H1 (cell line): ENCODE results near the gene CDH20. TPM values are rescaled to one million over a fixed set of nuclear protein-coding genes. Genes with fewer than 3 reads are reported as not detected.

Experiments used
- CTCF ChIA-PET: fragments of 300-600 bp; sonication (Branson Sonifier 250); formaldehyde crosslinking; loops from one replicate; lab custom pipeline; 2021; ENCODE audit not compliant: partially characterized antibody; lab: Charles Lee
- POLR2A ChIA-PET: fragments of 300-600 bp; sonication (Branson Sonifier 250); formaldehyde crosslinking; loops from one replicate; lab custom pipeline; 2021; ENCODE audit warnings: inconsistent platforms; ENCODE audit not compliant: partially characterized antibody; lab: Charles Lee
- DNase-seq, 2 experiments: peaks; one replicate each; pipeline versions ENCODE4 v3.0.0 to v3.0.0-alpha.2; 2010 to 2022; ENCODE audit warnings: low spot score in 2 of 2, low read depth in 1 of 2, mixed read lengths in 1 of 2
- FAIRE-seq: peaks from 2 replicates; lab custom pipeline; 2011; peaks lifted over from hg19 to GRCh38; lab: Jason Lieb, UNC
- H2AFZ ChIP-seq: 2 replicates; pipeline ENCODE4 v1.8.1; 2012; ENCODE audit warnings: low read length, inconsistent platforms
- H2AK5ac ChIP-seq: 2 replicates; pipeline ENCODE4 v1.6.1; 2013; ENCODE audit warnings: low read depth, low read length
- H2BK120ac ChIP-seq: replicated peaks from 2 replicates; pipeline ENCODE3; 2013; ENCODE audit warnings: low read depth, low read length, inconsistent platforms
- H2BK12ac ChIP-seq: 2 replicates; pipeline ENCODE4 v1.6.1; 2013; ENCODE audit warnings: low read depth, low read length
- H2BK15ac ChIP-seq: 2 replicates; pipeline ENCODE4 v1.6.1; 2013; ENCODE audit warnings: low read length
- H2BK20ac ChIP-seq: 2 replicates; pipeline ENCODE4 v1.6.1; 2013; ENCODE audit warnings: low read length
- H2BK5ac ChIP-seq: 2 replicates; pipeline ENCODE4 v1.6.1; 2013; ENCODE audit warnings: low read depth, low read length
- H3K14ac ChIP-seq: 2 replicates; pipeline ENCODE4 v1.6.1; 2013; ENCODE audit warnings: inconsistent platforms; ENCODE audit not compliant: insufficient read length
- H3K18ac ChIP-seq: 2 replicates; pipeline ENCODE4 v1.6.1; 2013; ENCODE audit warnings: low read length; ENCODE audit errors: extremely low read depth
- H3K23ac ChIP-seq: 2 replicates; pipeline ENCODE4 v1.6.1; 2013; ENCODE audit warnings: inconsistent platforms; ENCODE audit not compliant: insufficient read length
- H3K23me2 ChIP-seq: 2 replicates; pipeline ENCODE4 v1.6.1; 2013; ENCODE audit warnings: low read depth, low read length
- H3K27ac ChIP-seq: 2 replicates; pipeline ENCODE4 v1.6.1; 2011; ENCODE audit warnings: low read depth, low read length, inconsistent platforms
- H3K27me3 ChIP-seq, 4 experiments: replicated peaks in 1 of 4; 1 replicate in 1 of 4; 2 replicates in 3 of 4; pipeline versions ENCODE4 v1.6.1 to v1.8.1; 2011 to 2013; ENCODE audit warnings: low read length in 3 of 4, mild to moderate bottlenecking in 3 of 4, inconsistent platforms in 2 of 4, mixed read lengths in 2 of 4, moderate library complexity in 1 of 4; ENCODE audit not compliant: control insufficient read depth in 3 of 4, insufficient read depth in 3 of 4; ENCODE audit errors: extremely low read depth in 1 of 4
- H3K36me3 ChIP-seq, 4 experiments: 2 replicates each; pipeline versions ENCODE4 v1.6.1 to v1.8.1; 2011 to 2013; ENCODE audit warnings: mild to moderate bottlenecking in 4 of 4, low read length in 3 of 4, moderate library complexity in 2 of 4, control low read depth in 1 of 4, inconsistent platforms in 1 of 4; ENCODE audit not compliant: insufficient read depth in 4 of 4, control insufficient read depth in 2 of 4
- H3K4ac ChIP-seq: replicated peaks from 2 replicates; pipeline ENCODE3; 2013; ENCODE audit warnings: low read length, low read depth, mixed read lengths, inconsistent platforms; ENCODE audit not compliant: insufficient read length
- H3K4me1 ChIP-seq, 4 experiments: replicated peaks in 1 of 4; 1 replicate in 1 of 4; 2 replicates in 3 of 4; pipeline versions ENCODE4 v1.6.1 to v1.8.1; 2011 to 2013; ENCODE audit warnings: low read length in 3 of 4, inconsistent platforms in 2 of 4, mixed read lengths in 1 of 4; ENCODE audit not compliant: insufficient read depth in 4 of 4, control insufficient read depth in 3 of 4
- H3K4me2 ChIP-seq, 2 experiments: 2 replicates each; pipeline versions ENCODE4 v1.6.1 to v1.8.1; 2011 to 2013; ENCODE audit warnings: low read depth in 2 of 2, low read length in 2 of 2, control low read depth in 1 of 2, inconsistent platforms in 1 of 2, mild to moderate bottlenecking in 1 of 2; ENCODE audit not compliant: insufficient read depth in 1 of 2
- H3K4me3 ChIP-seq, 4 experiments: fragments of 200-600, 300-600 bp in 1 of 4; sonication (generic), shearing (Covaris generic), sonication (Bioruptor Twin) in 1 of 4; 2 replicates each; pipeline versions ENCODE4 v1.5.1 to v1.8.1; 2011 to 2016; ENCODE audit warnings: low read length in 4 of 4, low read depth in 3 of 4, control low read depth in 2 of 4, inconsistent platforms in 2 of 4, mild to moderate bottlenecking in 2 of 4, mixed read lengths in 1 of 4, moderate library complexity in 1 of 4; ENCODE audit not compliant: insufficient read depth in 2 of 4; ENCODE audit errors: extremely low read depth in 1 of 4
- H3K56ac ChIP-seq: replicated peaks from 2 replicates; pipeline ENCODE3; 2013; ENCODE audit warnings: low read depth, mild to moderate bottlenecking, mixed read lengths, low read length, inconsistent platforms; ENCODE audit not compliant: insufficient read length
- H3K79me1 ChIP-seq: 2 replicates; pipeline ENCODE4 v1.6.1; 2013; ENCODE audit warnings: low read depth, low read length, control low read depth
- H3K79me2 ChIP-seq, 2 experiments: 2 replicates each; pipeline versions ENCODE4 v1.6.1 to v1.8.1; 2012 to 2013; ENCODE audit warnings: low read length in 2 of 2, mild to moderate bottlenecking in 2 of 2, inconsistent platforms in 1 of 2; ENCODE audit not compliant: insufficient read depth in 2 of 2, control insufficient read depth in 1 of 2
- H3K9ac ChIP-seq, 4 experiments: replicated peaks in 1 of 4; 1 replicate in 1 of 4; 2 replicates in 3 of 4; pipeline versions ENCODE4 v1.6.1 to v1.8.1; 2011 to 2013; ENCODE audit warnings: low read depth in 3 of 4, low read length in 3 of 4, control low read depth in 2 of 4, mild to moderate bottlenecking in 2 of 4, moderate library complexity in 2 of 4, inconsistent platforms in 1 of 4; ENCODE audit errors: extremely low read depth in 1 of 4
- H3K9me3 ChIP-seq, 2 experiments: 2 replicates each; pipeline versions ENCODE4 v1.6.1 to v1.8.1; 2012 to 2013; ENCODE audit warnings: mild to moderate bottlenecking in 2 of 2, moderate library complexity in 2 of 2, control low read depth in 1 of 2, inconsistent platforms in 1 of 2, low read depth in 1 of 2, low read length in 1 of 2, mixed read lengths in 1 of 2; ENCODE audit not compliant: insufficient read depth in 2 of 2
- H4K20me1 ChIP-seq, 2 experiments: replicated peaks in 1 of 2; 2 replicates each; pipeline versions ENCODE3 to v1.8.1; 2011 to 2013; ENCODE audit warnings: inconsistent platforms in 2 of 2, low read length in 2 of 2, mild to moderate bottlenecking in 1 of 2; ENCODE audit not compliant: insufficient read depth in 2 of 2, control insufficient read depth in 1 of 2
- H4K5ac ChIP-seq: 2 replicates; pipeline ENCODE4 v1.6.1; 2013; ENCODE audit warnings: low read length, low read depth, mixed read lengths, inconsistent platforms; ENCODE audit not compliant: insufficient read length
- H4K8ac ChIP-seq: 2 replicates; pipeline ENCODE4 v1.8.0; 2013; ENCODE audit warnings: mild to moderate bottlenecking, moderate library complexity, low read length, inconsistent platforms; ENCODE audit not compliant: insufficient read depth; ENCODE audit errors: extremely low read depth
- H4K91ac ChIP-seq: replicated peaks from 2 replicates; pipeline ENCODE3; 2013; ENCODE audit warnings: low read length, mixed read lengths, inconsistent platforms; ENCODE audit not compliant: insufficient read length
- CEBPB ChIP-seq: IDR thresholded peaks from 2 replicates; pipeline ENCODE4 v1.6.1; 2012; ENCODE audit warnings: low read depth, low read length
- FOSL1 ChIP-seq: IDR thresholded peaks from 2 replicates; pipeline ENCODE4 v1.6.1; 2011; ENCODE audit warnings: mild to moderate bottlenecking, low read depth, low read length, moderate library complexity; ENCODE audit not compliant: insufficient read depth
- HDAC2 ChIP-seq, 2 experiments: fragments of 300-600 bp in 1 of 2; sonication (generic) in 1 of 2; IDR thresholded peaks; 2 replicates each; pipeline ENCODE4 v1.6.1; 2011 to 2012; ENCODE audit warnings: low read depth in 2 of 2, low read length in 2 of 2, mild to moderate bottlenecking in 2 of 2, moderate library complexity in 2 of 2, borderline replicate concordance in 1 of 2, inconsistent platforms in 1 of 2
- HDAC6 ChIP-seq: IDR thresholded peaks from one replicate; pipeline ENCODE4 v1.7.1; 2012; ENCODE audit warnings: low read depth, mild to moderate bottlenecking, inconsistent platforms, low read length, moderate library complexity
- KDM5A ChIP-seq: fragments of 200-600 bp; IDR thresholded peaks from 2 replicates; pipeline ENCODE4 v1.7.1; 2012; ENCODE audit warnings: mild to moderate bottlenecking, low read length, inconsistent platforms, mixed read lengths
- RBBP5 ChIP-seq: IDR thresholded peaks from 2 replicates; pipeline ENCODE4 v1.7.1; 2012; ENCODE audit warnings: low read depth, mild to moderate bottlenecking, inconsistent platforms, low read length, moderate library complexity, borderline replicate concordance
- SAP30 ChIP-seq: fragments of 300-600 bp; sonication (generic); IDR thresholded peaks from 2 replicates; pipeline ENCODE4 v1.7.1; 2012; ENCODE audit warnings: low read length, moderate library complexity, mild to moderate bottlenecking, inconsistent platforms; ENCODE audit not compliant: insufficient read depth, insufficient replicate concordance
- SIX5 ChIP-seq: IDR thresholded peaks from 2 replicates; pipeline ENCODE4 v1.6.1; 2011; ENCODE audit warnings: mild to moderate bottlenecking, low read depth, low read length
- SP2 ChIP-seq: IDR thresholded peaks from 2 replicates; pipeline ENCODE4 v1.6.1; 2012; ENCODE audit warnings: mild to moderate bottlenecking, low read length, inconsistent platforms
- YY1 ChIP-seq: IDR thresholded peaks from 2 replicates; pipeline ENCODE4 v1.6.1; 2011; ENCODE audit warnings: low read depth, mild to moderate bottlenecking, low read length
- ZNF274 ChIP-seq: IDR thresholded peaks from 2 replicates; pipeline ENCODE4 v1.7.0; 2012; ENCODE audit warnings: low read length, borderline replicate concordance; ENCODE audit errors: extremely low read depth
- whole genome bisulfite sequencing, 2 experiments: shearing (Covaris generic) in 1 of 2; methylation state at CpG; one replicate each; pipeline versions ENCODE4 v1.1.6 to v1.1.7; 2013 to 2015; ENCODE audit warnings: low lambda C conversion rate in 2 of 2, mixed read lengths in 2 of 2, inconsistent platforms in 1 of 2, low coverage in 1 of 2, missing lambda C conversion rate in 1 of 2; ENCODE audit not compliant: insufficient replicate concordance in 2 of 2, insufficient coverage in 1 of 2, insufficient read length in 1 of 2; ENCODE audit errors: extremely low coverage in 1 of 2, missing lambda C conversion rate in 1 of 2; 5-methylcytosine and 5-hydroxymethylcytosine counted together
- polyA plus RNA-seq, 7 experiments: library from polyadenylated mRNA; depleted of rRNA in 3 of 7; stranded (reverse) in 5 of 7; unstranded in 2 of 7; fragments of >200 nt in 5 of 7; fragments of 200-250 nt in 2 of 7; gene quantifications; 1 replicate in 5 of 7; 2 replicates in 1 of 7; 4 replicates in 1 of 7; pipeline versions ENCODE4 v1.2.1 to v1.2.3, GENCODE V29; 2011 to 2013; ENCODE audit warnings: missing spikeins in 2 of 7, mixed read lengths in 2 of 7
- total RNA-seq: library from RNA; stranded (reverse); fragmentation: NEBNext Ultra II Directional; extraction: Animal tissue kit (Norgen Biotek cat#: 25700); gene quantifications from 2 replicates; pipeline ENCODE4 v1.2.1, GENCODE V29; 2021
- TF ChIP-seq, protein P1 (sequence below): IDR thresholded peaks from 2 replicates; pipeline ENCODE4 v1.6.1; 2012; ENCODE audit warnings: low read length, inconsistent platforms

CDH20 gene
- total and polyA plus RNA-seq, 2 of the 8 experiments (the other 6 are each of a cell fraction or from before 2014, with no cell fraction given): 0.07 to 0.12 TPM

DNA sequence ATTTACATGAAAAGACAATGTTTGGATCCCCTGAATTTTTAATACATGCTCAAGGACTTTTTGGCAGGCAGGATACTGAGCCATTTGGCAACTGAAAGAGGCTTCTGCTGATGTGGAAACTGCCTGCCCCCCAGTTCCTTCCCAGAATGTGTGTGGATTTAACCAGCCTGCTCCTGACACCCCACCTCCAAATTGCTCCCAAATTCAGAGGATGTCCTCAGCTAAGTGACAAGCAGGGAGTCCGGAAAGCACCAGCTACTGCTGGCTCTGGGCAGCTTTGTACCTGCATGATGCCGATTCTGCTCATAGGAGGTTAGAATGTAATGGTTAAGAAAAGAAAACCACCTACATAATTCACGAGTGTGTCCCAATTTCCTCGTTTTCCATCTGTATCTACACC is 197.5 kb downstream of the CDH20 start:
- DNase-seq: no peak
- H3K4me3 ChIP-seq: no peak overlapping the region
- H3K4ac ChIP-seq: no peak overlapping the region
- no peak overlapping the region for H3K23ac ChIP-seq
- no peak overlapping the region for H3K4me2 ChIP-seq
- H4K8ac ChIP-seq: no peak overlapping the region
- no peak overlapping the region; the same call in 1 of the 2 replicates for H2AFZ ChIP-seq
- H2AK5ac ChIP-seq: no peak overlapping the region
- H3K79me1 ChIP-seq: no peaks in the 10 kb centered on the region
- H3K79me2 ChIP-seq: no peaks in the 10 kb centered on the region
- no peak overlapping the region for H2BK5ac ChIP-seq
- no peak overlapping the region for H3K14ac ChIP-seq
- no peaks in the 10 kb centered on the region for H3K27me3 ChIP-seq
- H3K18ac ChIP-seq: no peak overlapping the region
- peaks cover 2% of the 10 kb centered on the region; the same call in 1 of the 2 replicates for H3K23me2 ChIP-seq
- H4K5ac ChIP-seq: no peak overlapping the region
- H3K36me3 ChIP-seq: no peaks in the 10 kb centered on the region
- 86% methylated on average over 4 of the region's 4 CpGs; no CpG with 5 or more reads in 1 of the 2 experiments for WGBS, 2 experiments
- no peak overlapping the region for H2BK12ac ChIP-seq
- H3K9me3 ChIP-seq: no peaks in the 10 kb centered on the region
- no peak overlapping the region for H2BK20ac ChIP-seq
- FAIRE-seq: no peak
- POLR2A ChIA-PET: no interaction called here
- CTCF ChIA-PET: no interaction called here
- 0 out of 7 replicates have a peak, but pooled peaks cover 0 to 2% (median 0%) of the 10 kb centered on the region in 4 experiments for H3K4me1 ChIP-seq
- H2BK15ac ChIP-seq: no peak overlapping the region
- H3K27ac ChIP-seq: no peak overlapping the region
- no peak overlapping the region for H4K91ac ChIP-seq
- H4K20me1 ChIP-seq: no peaks in the 10 kb centered on the region
- no peak overlapping the region for H3K9ac ChIP-seq
- H2BK120ac ChIP-seq: no peak overlapping the region
- H3K56ac ChIP-seq: no peak overlapping the region
- TF ChIP-seq KDM5A (no peak), ZNF274 (no peak), SIX5 (no peak), YY1 (no peak), RBBP5 (no peak), FOSL1 (no peak), SP2 (no peak), CEBPB (no peak), HDAC2 (IDR thresholded peaks at IDR 0.05; ENCODE audit: borderline replicate concordance in 1 of 2, low read depth in 2 of 2, low read length in 2 of 2) (no peak), SAP30 (no peak), HDAC6 (no peak)
- TF ChIP-seq, protein P1, sequence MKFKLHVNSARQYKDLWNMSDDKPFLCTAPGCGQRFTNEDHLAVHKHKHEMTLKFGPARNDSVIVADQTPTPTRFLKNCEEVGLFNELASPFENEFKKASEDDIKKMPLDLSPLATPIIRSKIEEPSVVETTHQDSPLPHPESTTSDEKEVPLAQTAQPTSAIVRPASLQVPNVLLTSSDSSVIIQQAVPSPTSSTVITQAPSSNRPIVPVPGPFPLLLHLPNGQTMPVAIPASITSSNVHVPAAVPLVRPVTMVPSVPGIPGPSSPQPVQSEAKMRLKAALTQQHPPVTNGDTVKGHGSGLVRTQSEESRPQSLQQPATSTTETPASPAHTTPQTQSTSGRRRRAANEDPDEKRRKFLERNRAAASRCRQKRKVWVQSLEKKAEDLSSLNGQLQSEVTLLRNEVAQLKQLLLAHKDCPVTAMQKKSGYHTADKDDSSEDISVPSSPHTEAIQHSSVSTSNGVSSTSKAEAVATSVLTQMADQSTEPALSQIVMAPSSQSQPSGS: no peak
